GM18526 (cell line): ENCODE data around the gene GZMM.

Experiments used
- POLR2A ChIP-seq: IDR thresholded peaks from 3 replicates; pipeline ENCODE4 v1.6.1; 2011; ENCODE audit not compliant: insufficient read length; ENCODE audit errors: extremely low read depth

GZMM gene

DNA sequence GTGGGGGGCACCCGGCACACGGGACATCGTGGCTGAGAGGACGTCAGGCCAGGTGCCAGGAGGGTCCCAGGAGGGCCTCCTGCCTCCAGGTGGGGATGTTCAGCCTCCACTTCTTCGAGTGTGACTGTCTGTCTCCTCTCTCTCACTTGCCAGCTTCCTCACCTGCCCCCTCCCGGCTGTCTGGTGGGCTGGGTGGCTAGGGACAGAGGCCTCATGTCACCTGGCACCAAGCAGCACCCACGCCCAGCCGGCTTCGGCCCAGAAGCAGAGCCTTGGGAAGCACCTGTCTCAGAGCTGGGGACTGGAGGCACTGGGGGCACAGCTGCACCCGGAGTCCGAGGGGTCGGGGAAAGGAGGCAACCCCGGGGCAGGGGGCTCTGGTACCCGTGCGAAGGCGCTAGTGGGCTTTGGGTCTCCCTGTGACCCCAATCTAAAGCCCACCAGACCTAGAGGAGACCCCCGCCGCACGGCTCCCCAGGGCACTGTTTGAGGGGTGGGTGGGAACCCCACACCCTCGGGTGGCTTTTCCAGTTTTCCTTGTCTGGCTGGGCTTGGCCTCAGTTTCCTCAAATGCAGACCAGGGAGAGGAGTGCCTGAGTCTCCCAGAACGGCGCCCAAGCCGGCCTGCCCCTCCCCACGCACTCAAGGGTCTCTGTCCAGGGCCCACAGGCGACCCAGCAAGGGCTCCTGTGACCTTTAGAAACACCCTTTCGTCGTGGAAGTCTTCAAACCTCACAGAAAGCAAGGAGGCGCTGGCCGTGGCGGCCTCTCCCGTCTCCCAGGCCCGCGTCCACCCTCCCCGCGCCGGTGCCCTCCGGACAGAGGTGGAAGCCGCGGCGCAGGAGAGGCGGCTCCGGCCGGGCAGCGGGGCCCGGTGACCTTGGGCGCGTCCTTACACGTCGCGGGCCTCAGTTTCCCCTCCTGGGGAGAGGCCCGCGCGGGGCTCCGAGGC lies 45.2 kb downstream of the GZMM start:
- TF ChIP-seq POLR2A: no peak

DNA sequence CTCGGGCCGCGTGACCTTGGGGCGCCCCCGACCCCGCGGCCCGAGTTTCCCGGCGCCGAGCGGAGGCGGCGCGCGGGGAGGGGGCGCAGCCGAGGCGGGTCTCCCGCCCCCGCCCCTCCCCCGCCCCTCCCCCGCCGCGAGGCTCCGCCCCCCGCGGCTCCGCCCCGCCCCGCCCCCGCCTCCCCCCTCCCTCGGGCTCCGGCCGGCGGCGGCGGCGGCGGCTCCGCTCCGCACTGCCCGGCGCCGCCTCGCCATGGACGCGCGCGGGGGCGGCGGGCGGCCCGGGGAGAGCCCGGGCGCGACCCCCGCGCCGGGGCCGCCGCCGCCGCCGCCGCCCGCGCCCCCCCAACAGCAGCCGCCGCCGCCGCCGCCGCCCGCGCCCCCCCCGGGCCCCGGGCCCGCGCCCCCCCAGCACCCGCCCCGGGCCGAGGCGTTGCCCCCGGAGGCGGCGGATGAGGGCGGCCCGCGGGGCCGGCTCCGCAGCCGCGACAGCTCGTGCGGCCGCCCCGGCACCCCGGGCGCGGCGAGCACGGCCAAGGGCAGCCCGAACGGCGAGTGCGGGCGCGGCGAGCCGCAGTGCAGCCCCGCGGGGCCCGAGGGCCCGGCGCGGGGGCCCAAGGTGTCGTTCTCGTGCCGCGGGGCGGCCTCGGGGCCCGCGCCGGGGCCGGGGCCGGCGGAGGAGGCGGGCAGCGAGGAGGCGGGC lies 46.0 kb downstream of the GZMM start, which contains the start of gene HCN2:
HCN2 (plus strand) TSS at position 189 of the 703 bp plus-strand sequence; CDS start at position 254, 65 bp downstream.
- TF ChIP-seq POLR2A: no peak

DNA sequence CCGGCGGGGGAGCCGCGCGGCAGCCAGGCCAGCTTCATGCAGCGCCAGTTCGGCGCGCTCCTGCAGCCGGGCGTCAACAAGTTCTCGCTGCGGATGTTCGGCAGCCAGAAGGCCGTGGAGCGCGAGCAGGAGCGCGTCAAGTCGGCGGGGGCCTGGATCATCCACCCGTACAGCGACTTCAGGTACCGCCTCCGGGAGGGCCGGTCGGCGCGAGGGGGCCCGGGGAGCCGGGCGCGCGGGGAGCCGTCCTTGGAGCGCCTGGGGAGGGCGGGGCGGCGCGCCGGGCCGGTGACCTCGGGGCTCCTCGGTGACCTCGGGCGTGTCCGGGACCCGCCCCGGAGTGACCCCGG lies 46.5 kb downstream of the GZMM start:
- TF ChIP-seq POLR2A: no peak

DNA sequence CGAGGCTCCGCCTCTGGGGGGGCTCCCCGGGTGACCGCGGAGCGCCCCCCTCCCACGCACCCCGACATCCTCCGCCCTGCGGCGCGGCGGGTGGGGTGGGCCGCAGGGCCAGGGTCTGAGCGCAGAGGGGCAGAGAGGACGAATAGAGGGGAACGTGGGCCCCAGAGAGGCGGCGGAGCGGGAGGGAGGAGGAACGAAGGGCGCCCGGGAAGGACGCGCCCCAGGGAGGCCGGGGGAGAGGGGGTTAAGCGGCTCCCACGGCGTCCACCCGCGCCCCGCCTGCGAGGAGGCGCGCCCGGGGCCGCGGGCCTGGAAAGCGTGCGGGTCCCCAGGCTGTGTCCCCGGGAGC lies 46.9 kb downstream of the GZMM start:
- TF ChIP-seq POLR2A: no peak

GRCh38 chr19:591099-591958 lies 47.5 kb downstream of the GZMM start:
- TF ChIP-seq POLR2A: no peak

DNA sequence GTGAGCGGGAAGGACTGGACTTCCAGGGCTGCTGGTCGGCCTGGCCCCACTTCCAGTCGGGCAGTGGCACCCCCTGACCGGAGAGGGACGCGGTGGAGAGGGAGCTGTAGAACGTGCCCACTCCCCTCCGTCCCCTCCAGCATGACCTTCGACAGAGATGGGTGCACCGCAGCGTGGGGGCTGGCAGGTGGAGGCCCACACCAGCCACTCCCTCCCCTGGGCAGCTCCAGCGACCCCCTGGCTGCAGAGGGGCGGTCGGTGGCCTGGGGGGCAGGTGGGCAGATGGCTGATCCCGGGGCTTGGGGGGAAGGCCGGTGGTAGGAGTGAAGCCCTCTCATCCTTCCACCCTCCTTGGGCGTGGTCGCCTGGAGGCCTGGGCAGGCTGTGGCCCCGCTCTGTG lies 48.2 kb downstream of the GZMM start:
- no peak for TF ChIP-seq POLR2A

DNA sequence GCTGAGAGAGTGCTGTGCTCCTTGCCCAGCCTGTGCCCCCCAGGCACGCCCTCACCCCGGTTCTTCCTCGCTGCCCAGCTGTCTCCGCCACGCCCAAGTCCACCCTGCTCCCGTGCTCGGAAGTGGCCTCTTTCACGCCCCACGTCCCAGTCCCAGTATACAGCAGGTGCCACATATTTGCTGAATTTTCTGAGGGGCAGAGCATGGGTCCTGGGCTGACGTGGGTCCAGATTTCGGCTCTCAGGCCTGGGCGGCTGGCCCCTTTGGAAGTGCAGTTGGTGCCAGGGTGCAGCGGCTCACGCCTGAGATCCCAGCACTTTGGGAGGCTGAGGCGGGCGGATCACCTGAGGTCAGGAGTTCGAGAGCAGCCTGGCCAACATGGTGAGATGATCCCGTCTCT lies 49.2 kb downstream of the GZMM start:
- TF ChIP-seq POLR2A: no peak

DNA sequence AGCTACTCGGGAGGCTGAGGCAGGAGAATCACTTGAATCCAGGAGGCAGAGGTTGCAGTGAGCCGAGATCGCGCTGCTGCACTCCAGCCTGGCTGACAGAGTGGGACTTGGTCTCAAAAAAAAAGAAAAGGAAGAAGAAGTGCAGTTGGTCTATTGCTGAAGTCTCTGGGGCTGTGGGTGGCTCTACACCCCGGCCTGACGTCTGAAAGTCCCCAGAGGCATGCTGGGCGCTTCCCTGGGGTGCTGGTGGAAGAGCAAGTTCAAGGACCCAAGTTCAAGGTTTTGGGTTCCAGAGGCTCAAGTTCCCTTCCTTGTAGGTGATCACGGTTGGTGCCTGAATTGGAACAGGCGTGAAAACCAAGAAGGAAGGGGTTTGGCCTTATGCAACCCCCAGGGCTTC lies 49.7 kb downstream of the GZMM start:
- no peak for TF ChIP-seq POLR2A

GRCh38 chr19:594265-594870 lies 50.5 kb downstream of the GZMM start:
- no peak for TF ChIP-seq POLR2A

GRCh38 chr19:595326-596262 lies 51.7 kb downstream of the GZMM start:
- no peak for TF ChIP-seq POLR2A

- no peak for TF ChIP-seq POLR2A
These were observed 52.4 kb downstream of the GZMM start for GRCh38 chr19:596263-596655.

DNA sequence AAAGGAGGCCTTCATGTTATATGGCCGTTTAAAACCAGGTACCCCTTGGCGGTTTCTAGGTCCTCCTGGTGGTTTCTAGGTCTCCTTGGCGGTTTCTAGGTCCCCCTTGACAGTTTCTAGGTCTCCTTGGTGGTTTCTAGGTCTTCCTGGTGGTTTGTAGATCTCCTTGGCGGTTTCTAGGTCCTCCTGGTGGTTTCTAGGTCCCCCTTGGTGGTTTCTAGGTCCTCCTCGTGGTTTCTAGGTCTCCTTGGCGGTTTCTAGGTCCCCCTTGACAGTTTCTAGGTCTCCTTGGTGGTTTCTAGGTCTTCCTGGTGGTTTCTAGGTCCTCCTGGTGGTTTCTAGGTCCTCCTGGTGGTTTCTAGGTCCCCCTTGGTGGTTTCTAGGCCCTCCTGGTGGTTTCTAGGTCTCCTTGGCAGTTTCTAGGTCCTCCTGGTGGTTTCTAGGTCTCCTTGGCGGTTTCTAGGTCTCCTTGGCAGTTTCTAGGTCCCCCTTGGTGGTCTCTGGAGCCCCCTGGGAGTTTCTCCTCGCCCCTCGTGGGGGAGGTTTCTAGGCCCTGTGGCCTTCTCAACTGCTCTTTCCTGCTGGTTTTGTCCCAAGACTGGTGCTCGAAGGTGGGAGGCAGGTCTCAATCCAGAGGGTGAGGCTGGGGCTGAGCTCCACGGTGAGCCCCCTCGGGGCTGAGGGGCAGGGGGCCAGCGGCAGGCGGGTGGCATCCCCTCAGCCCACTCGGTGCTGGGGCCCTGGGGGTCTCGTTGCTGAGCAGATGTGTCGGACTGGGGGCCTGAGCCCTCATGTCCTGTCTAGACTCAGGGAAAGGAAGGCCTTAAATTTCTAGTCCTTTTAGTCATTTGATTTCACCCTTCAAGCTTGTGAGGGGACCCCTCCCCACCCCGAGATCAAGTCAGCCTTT lies 53.8 kb downstream of the GZMM start:
- no peak for TF ChIP-seq POLR2A
